GM21390 (cell line): ENCODE measurements around the gene SERTAD3.
A peak's percentile ranks its signal among the peaks of the same experiment; 100 is the strongest.
"Not testable (repeated sequence)": the region's sequence is repeated elsewhere in the genome, so short reads cannot be mapped to it uniquely, and the experiment has no call there.

Experiments
- ATAC-seq: cut with Tn5 transposase; IDR thresholded peaks from one replicate; pipeline ENCODE4 v1.9.1; 2021; ENCODE audit not compliant: unreplicated experiment

Gene SERTAD3, protein sequence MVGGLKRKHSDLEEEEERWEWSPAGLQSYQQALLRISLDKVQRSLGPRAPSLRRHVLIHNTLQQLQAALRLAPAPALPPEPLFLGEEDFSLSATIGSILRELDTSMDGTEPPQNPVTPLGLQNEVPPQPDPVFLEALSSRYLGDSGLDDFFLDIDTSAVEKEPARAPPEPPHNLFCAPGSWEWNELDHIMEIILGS

DNA sequence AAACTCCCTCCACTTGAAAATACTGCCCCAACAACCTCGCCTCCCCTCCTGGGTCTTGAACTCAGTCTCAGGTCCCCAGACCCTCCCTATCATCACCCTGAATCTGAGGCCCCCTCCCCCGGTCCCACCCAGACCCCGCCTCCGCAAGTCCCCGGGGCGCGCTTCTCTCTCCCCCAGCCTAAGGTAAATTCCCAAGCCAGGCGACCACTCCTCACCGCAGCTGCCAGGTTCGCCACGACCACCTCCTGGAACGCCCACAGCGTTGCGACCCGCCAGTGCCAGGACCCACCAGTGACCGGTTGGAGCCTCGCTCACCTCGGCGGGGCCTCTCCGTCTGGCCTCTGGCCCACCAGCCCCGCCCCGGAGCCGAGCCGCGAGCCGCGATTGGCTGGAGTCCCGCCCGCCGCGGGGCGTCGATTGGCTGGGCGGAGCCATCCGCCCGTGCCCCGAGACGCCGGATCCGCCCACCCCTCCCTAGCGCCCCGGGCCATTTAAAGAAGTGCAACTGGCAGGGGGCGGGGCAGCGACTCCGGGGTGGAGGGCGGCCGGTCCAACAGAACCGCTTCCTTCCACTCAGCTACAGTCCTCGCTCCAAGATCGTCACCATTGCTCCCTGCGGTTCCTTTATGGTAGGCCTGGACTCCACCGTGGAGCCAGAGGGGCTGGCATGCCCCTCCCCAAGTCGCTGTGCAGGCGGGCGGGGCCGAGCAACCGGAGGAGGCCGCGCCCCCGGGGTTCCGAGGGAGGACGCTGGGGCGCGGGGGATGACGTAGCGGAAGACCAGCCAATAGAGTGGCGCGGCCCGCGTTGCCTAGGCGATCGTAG lies at the start of gene SERTAD3:
SERTAD3 (minus strand) TSS at position 336 of the 825 bp plus-strand sequence. CDS start 2,255 bp downstream, outside the sequence.
- ATAC-seq = peak; percentile 66

DNA sequence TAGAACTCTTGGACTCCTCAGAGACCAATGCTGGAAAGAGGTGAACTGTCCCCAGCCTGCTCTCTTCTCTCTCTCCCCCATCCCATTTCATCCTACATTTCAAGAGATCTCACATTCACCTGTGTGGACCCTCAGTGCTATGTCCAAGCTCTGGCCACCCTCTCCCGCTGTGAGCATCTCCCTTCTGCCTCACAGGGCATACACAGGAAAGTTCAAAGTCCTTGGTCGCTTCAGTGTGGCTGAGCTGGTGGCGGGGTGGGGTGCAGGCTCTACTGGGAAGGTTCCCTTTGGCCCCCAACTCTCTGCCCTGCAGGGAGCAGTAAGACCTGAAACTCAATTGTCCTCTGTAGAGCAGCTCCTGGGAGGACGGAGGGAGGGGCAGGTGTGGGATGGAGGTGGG lies 49.6 kb upstream of the SERTAD3 start:
- ATAC-seq = no peak

DNA sequence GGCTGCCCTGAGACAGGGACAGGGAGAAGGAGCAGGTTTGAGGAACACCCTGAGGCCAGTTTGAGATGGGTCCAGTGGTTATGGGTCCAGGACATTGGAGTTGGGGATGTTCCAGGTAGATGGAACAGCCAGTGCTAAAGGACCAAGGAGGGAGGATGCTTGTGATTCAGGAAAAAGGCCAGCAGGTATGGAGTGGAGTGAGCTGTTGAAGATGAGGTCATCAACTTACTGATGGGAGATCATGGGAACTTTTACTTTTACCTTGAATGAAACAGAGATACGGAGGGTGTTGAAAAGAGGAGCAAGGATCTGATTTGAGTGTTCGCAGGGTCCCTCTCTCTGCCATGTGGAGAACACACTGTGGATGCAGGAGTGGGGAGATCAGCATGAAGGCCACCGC lies 48.1 kb upstream of the SERTAD3 start:
- ATAC-seq = no peak

DNA sequence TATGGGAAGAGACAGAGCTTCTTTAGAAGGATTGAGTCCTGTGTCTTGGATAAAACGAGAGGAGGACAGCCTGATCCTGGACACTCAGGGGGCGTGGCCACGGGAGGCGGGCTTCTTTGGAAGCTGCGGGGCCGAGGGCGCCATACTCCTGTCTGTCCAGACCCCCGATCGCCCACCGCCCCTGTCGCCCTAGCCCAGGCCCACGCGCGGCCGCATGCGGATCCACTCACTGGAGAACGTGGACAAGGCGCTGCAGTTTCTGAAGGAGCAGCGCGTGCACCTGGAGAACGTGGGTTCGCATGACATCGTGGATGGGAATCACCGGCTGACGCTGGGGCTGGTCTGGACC lies 45.7 kb upstream of the SERTAD3 start:
- no peak for ATAC-seq

DNA sequence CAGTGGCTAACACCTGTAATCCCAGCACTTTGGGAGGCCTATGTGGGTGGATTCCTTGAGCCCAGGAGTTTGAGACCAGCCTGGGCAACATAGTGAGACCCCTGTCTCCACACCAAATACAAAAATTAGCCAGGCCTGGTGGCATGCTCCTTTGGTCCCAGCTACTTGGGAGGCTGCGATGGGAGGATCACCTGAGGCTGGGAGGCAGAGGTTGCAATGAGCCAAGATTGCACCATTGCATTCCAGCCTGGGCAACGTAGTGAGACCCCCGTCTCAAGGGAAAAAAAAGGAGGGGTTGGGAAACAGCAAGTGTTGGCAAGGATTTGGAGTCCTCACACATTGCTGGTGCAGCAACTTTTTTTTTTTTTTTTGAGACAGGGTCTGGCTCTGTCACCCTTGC lies 41.9 kb upstream of the SERTAD3 start:
- ATAC-seq = no peak

DNA sequence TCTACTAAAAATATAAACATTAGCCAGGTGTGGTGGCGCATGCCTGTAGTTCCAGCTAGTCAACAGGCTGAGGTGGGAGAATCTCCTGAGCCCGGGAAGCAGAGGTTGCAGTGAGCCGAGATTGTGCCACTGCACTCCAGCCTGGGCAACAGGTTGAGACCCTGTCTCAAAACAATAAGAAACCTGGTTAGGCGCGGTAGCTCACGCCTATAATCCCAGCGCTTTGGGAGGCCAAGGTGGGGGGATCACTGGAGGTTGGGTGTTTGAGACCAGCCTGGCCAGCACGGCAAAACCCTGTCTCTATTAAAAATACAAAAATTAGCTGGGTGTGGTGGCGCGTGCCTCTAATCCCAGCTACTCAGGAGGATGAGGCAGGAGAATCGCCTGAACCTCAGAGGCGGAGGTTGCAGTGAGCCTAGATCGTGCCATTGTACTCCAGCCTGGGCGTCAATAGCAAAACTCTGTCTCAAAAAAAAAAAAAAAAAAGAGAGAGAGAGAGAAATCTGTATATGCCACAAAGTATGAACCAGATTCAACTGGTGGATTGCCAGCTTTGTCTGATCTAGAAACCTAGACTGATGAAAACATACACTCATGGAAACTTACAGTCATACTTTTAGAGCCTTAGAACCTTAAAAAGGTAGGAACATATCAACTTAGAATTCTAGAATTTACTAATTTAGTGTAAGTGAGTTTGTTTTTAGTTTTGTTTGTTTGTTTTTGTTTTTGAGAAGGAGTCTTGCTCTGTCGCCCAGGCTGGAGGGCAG lies 31.9 kb upstream of the SERTAD3 start:
- not testable (repeated sequence) for ATAC-seq

DNA sequence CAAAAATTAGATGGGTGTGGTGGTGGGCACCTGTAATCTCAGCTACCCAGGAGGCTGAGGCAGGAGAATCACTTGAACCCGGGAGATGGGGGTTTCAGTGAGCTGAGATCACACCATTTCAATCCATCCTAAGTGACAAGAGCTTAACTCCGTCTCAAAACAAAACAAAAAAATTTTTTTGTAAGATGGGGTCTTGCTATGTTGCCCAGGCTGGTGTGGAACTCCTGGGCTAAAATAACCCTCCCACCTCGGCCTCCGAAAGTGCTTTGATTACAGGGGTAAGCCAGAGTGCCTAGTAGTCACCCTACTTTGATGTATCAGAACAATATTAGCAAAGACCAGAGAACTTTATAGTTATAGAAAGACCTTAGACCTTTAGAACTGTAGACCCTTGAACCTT lies 30.6 kb upstream of the SERTAD3 start:
- no peak for ATAC-seq

DNA sequence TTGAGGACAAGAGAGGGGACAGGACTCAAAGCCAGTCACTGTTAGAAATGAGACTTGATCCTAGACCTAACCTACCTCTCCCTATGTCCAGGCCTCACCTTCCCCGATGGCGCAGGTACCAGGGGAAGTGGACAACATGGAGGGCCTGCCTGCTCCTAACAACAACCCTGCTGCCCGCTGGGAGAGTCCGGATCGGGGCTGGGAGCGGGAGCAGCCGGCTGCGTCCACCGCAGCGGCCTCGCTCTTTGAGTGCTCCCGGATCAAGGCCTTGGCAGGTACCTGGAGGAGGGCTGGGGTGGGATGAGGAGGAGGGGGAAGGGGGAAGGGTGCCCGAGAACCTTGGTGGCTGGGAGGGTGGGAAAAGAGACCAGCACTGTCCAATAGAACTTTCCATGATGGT lies 28.4 kb upstream of the SERTAD3 start:
- no peak for ATAC-seq

DNA sequence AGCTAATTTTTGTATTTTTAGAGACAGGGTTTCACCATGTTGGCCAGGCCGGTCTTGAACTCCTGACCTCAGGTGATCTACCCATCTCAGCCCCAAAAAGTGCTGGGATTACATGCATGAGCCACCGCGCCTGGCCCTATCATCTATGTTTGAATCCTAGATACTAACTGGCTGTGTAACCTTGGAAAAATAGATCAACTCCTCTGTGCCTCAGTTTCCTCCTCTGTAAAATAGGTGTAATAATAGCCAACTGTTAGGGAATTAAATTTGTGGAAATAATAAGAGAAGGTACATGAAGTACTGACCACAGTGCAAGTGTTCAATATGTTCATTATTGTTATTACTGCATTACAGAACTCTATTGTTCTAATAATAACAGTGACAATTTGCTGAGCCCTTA lies 27.0 kb upstream of the SERTAD3 start:
- ATAC-seq = no peak

DNA sequence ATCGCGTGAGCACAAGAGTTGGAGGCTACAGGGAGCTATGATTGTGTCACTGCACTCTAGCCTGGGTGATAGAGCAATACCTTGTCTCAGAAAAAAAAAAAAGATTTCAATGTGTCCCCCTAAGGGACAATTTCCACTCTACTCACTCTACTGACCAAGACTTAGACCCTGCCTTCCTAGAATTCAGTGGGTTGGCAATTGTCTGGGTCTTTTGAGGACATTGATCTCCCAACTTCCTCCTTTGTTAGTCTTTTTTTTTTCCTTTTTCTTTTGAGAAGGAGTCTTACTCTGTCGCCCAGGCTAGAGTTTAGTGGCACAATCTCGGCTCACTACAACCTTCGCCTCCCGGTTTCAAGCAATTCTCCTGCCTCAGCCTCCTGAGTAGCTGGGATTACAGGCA lies 24.9 kb upstream of the SERTAD3 start:
- ATAC-seq = no peak

DNA sequence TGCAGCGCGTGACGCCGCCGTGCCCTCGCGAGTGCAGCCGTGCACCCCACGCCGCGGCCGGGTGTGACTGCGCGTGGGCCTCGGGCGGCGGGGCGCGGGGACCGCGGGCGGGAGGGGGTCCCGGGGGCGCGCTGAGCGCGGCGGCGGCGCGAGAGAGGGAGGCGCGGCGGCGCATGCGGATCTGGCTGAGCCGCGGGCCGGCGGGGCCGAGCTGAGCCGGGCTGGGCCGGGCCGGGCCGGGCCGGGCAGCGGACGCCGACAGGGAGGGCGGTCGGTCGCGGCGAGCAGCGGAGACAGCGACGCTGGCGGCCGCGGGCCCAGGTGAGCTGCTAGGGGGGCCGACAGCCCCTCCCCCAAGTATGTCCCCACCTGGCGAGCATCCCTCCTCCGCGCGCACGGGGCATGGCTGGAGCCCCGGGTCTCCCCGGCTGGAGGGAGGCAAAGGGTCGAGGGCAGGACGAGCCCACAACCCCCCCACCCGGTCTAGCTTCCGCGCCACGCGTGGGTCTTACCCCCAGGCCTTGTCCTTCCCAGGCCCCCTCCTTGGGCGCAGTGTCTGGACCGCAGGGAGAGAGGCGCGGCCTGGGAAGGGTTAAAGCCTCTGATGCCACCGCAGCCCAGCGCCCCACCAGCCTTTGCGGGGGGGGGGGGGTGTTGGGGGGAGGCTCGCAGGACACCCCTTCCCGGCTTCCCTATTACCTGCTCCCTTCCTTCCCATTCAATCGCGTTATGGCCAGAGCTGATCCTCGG lies 23.0 kb upstream of the SERTAD3 start, which contains the start of gene SPTBN4:
SPTBN4 (plus strand) TSS at position 17 of the 750 bp plus-strand sequence. CDS start 5,621 bp downstream, outside the sequence.
- ATAC-seq = no peak

DNA sequence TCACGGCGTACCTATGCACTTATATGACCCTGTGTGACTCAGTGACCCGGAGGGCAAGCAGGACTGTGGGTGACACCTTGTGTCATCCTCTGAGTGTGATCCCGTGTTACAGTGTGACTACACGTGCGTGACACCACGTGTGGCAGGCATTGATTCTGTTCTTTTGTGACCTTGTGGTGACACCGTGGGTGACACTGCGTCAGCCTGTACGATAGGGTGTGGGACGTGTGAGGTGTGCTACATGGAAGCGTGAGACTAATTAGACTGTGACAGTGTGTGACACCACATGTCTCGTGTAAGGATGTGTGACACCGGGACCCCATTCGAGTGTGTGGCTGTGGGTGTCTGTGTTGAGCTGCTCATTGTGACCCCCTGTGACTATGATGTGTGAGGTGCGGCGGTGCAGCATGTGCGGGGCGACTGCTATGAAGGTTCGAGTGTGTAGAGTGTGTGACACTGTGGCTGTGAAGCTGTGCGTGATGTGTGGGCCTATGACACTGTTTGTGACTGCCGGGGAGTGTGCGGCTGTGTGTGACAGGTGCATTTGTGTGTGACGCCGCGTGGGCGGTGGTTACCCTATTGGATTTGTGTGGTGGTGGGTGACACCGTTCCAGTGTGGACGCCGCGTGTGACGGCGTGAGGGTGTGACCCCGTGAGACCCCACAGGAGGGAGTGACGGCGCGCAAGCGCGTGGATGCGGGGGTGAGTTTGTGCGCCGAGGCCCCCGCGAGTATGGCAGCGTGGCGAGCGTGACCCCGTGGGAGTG lies 22.3 kb upstream of the SERTAD3 start:
- ATAC-seq = peak; percentile 32

DNA sequence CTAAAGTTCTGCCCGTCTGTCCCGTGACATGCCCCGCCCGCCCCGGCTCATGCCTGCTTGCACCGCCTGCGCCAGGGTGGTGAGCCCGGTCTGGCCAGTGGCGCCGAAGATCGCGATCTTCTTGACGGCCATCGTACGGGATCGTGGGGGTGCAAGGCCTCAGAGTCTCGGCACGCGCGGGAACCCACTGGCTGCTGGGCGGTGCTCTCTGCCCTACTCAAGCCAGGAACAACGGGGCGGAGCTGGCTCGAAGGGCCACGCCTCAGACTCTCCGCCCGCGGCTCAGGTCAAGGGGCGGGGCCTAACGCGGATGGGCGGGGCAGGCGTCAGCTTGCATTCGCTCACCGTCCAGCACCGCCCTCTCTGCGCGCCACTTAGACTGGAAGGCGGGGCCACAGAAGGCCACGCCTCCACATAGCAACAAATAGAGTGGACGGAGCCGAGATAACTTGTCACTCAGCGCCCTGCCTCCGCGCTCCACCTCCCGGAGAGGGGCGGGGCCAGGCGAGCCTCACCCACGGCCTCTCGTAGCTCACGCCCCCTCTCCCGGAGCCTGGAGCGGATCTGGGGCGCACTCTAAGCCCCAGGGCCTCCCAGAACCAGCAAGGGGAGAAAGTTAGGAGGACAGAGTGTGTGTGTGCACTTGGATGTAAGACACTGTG lies 21.6 kb upstream of the SERTAD3 start, which contains the start of gene BLVRB:
BLVRB (minus strand) TSS at position 189 of the 662 bp plus-strand sequence; CDS start at position 132, 57 bp downstream.
- ATAC-seq = peak; percentile 79

DNA sequence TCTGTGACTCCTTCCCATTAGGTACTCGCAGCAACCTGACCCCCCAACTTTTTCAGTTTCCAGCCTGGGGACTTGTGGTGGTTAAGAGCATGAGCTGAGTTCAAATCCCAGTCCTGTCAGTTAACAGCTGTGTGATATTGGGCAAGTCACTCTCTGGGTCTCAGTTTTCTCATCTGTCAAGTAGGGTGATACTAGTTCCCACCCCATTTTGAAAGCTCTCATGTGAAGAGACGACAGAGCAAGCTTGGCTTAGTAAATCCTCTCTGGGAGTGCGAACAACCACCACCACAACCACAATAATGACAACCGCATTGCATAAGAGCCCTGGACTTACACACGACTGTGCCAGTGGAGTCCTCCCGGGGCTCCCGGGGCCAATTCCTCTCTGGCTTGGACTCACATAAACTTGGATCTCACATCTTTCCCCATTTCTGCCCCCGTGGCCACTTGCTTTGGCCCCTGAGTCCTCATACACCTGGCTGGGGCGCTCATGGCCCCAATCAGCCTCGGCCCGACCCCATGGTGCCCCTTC lies 21.0 kb upstream of the SERTAD3 start:
- ATAC-seq = no peak

DNA sequence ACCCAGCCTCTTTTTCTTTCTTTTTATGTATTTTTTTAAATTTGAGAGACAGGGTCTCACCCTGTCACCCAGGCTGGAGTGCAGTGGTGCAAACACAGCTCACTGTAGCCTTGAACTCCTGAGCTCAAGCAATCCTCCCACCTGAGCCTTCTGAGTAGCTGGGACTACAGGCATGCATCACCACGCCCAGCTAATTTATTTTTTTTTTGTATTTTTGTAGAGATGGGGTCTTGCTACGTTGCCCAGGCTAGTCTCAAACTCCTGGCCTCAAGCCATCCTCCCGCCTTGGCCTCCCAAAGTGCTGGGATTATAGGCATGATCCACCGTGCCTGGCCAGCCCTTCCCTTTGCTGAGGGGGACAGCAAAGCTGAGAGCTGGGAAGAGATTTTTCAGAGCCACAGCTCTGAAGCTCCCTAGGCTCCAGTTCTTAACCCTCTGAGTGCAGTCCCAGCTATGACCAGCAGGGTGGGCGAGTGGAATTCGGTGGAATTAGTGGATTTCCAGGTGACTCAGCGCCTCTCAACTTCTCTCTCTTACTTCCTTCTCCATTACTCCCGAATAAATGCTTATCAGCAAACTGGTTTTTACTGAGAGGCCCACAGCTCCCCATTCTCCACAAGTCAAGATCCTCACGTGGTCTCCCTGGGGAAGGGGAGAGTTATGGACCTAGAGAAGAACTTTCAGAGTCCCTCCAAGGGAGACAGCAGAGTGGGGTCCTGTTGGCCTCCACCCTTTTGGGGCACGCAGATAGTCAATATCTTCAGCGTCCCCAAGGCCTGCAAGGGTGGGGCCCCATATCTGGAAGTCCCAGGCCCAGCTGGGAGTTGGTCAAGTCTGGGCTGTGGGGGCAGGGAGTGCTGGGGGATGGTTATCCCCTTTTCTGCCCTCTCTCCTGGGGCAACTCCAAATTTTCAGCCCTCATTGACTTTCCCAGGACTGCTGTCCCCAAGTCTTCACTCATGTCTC lies 20.2 kb upstream of the SERTAD3 start:
- ATAC-seq = no peak

DNA sequence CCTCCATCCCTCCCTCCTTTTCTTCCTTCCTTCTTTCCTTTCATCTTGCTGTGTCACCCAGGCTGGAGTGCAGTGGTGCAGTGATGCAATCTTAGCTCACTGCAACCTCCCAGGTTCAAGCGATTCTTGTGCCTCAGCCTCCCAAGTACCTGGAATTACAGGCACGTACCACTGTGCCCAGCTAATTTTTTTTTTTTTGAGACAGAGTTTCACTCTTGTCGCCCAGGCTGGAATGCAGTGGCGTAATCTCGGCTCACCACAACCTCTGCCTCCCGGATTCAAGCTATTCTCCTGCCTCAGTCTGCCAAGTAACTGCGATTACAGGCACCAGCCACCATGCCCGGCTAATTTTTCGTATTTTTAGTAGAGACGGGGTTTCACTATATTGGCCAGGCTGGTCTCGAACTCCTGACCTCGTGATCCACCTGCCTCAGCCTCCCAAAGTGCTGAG lies 19.5 kb upstream of the SERTAD3 start:
- ATAC-seq = not testable (repeated sequence)

DNA sequence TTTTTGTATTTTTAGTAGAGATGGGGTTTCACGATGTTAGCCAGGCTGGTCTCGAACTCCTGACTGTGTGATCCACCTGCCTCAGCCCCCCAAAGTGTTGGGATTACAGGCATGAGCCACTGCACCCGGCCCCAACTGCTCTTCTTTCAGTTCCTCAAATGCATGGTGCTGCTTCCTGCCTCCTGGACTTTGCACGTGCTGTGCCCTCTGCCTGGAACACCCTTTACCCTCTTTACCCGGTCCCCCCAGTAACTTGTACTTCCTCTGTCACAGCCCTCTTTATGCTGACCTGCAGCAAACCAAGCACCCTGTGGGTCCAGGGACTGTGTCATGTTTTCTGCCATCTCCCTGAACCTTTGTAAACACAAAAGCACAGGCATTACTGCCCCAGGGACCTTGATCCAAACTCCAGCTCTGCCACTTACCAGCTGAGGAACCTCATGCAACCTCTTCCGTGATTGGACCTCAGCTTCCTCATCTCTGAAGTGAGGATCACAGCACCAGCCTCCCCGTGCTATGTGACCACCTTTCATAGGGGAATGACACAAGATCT lies 17.6 kb upstream of the SERTAD3 start:
- ATAC-seq = no peak

DNA sequence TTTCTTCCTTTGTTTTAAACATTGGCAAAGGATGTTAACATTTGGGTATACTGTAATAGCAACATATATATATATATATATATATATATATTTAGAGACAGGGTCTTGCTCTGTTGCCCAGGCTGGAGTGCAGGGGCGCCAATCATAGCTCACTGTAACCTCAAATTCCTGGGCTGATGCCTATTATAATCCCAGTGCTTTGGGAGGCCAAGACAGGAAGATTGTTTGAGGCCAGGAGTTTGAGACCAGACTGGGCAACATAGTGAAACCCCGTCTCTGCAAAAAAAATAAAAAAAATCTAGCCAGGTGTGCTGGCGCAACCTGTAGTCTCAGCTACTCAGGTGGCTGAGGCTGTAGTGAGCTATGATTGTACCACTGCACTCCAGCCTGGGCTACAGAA lies 16.1 kb upstream of the SERTAD3 start:
- ATAC-seq = no peak
